IMR-90 (cell line): ENCODE measurements around the gene ZNF407.

Experiments used
- POLR2A ChIP-seq: IDR thresholded peaks from 2 replicates; pipeline ENCODE4 v1.6.1; 2012; ENCODE audit warnings: mild to moderate bottlenecking, low read depth, low read length
- RFX5 ChIP-seq: IDR thresholded peaks from 2 replicates; pipeline ENCODE4 v1.8.0; 2012; ENCODE audit warnings: low read depth, mild to moderate bottlenecking, low read length, moderate library complexity
- USF2 ChIP-seq: fragments of 150-350 bp; IDR thresholded peaks from 2 replicates; pipeline ENCODE4 v1.6.1; 2017; ENCODE audit warnings: mild to moderate bottlenecking, antibody characterized with exemption, low read length, low read depth
- TF ChIP-seq, protein P1 (sequence below): conservative IDR thresholded peaks from 2 replicates; pipeline ENCODE4 v1.5.1; 2012; ENCODE audit warnings: mild to moderate bottlenecking, low read depth, low read length, improper control_type of control experiment

- TF ChIP-seq, protein P1, sequence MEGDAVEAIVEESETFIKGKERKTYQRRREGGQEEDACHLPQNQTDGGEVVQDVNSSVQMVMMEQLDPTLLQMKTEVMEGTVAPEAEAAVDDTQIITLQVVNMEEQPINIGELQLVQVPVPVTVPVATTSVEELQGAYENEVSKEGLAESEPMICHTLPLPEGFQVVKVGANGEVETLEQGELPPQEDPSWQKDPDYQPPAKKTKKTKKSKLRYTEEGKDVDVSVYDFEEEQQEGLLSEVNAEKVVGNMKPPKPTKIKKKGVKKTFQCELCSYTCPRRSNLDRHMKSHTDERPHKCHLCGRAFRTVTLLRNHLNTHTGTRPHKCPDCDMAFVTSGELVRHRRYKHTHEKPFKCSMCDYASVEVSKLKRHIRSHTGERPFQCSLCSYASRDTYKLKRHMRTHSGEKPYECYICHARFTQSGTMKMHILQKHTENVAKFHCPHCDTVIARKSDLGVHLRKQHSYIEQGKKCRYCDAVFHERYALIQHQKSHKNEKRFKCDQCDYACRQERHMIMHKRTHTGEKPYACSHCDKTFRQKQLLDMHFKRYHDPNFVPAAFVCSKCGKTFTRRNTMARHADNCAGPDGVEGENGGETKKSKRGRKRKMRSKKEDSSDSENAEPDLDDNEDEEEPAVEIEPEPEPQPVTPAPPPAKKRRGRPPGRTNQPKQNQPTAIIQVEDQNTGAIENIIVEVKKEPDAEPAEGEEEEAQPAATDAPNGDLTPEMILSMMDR = no peak
- TF ChIP-seq USF2 (no peak), RFX5 (no peak), POLR2A (no peak)
Observed at GRCh38 chr18:74774486-74774885, 176.8 kb downstream of the ZNF407 start.
